ENCODE results near the gene CD36. TPM values are rescaled to one million over a fixed set of nuclear protein-coding genes. Genes with fewer than 3 reads are reported as not detected.

Gene CD36
- total and polyA plus RNA-seq, 10 of the 15 experiments (the other 5 are each of a cell fraction or from before 2014, with no cell fraction given): 0.20 to 283 (median 172) TPM

DNA sequence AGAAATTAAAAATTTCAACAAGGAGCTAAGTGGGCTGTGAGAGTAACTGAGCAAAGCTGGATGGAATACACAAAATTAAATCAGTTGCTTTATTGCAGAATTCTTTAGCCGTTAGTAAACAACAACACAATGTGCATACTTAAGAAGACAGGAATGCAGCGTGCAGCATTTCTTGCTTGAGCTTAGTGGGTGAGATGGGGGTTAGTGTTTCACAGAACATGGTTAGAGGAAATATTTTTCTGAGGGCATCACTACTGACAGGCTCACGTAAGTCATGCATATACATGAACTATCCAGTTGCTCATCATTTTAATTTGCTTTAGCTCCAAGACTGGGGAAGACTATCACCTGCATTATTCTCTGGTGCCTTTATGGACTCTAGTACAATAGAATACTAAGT lies 80.8 kb downstream of the CD36 start:
- intact Hi-C loops (cut with micrococcal nuclease; ENCODE audit: unreplicated experiment): no loop called here
- ATAC-seq: no peak
- WGBS (ENCODE audit: insufficient coverage, insufficient replicate concordance, low lambda C conversion rate, missing lambda C conversion rate): 0% methylated on average over 3 of the region's 3 CpGs

DNA sequence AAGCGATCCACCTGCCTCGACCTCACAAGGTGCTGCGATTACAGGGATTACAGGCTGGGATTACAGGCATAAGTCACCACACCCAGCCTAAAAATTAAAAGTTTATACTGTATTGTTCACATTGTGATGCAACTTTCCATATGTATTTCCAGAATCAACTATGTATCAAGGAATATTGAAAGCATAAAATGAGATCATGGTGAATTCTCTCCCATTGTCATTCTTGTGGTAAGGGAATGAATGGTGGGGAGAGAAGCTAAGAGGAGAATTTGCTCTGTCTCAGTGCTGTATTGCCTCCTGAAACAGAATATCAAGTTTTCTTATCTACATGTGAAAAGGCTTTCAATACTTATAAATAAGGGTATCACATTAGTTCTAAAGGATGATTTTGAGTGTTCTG lies 81.7 kb downstream of the CD36 start:
- intact Hi-C loops (cut with micrococcal nuclease; ENCODE audit: unreplicated experiment) (loop anchor here (5.0 kb wide), 1 partner anchor 52 kb away; no protein-coding TSS in a partner anchor), in situ Hi-C loops (cut with MboI) (no loop called here)
- Histone ChIP-seq H3K4me2 (ENCODE audit: control insufficient read depth, insufficient read depth) (no peak overlapping the region), H3K79me2 (ENCODE audit: control insufficient read depth, insufficient read depth, low read length) (no peaks in the 10 kb centered on the region), H3K36me3 (ENCODE audit: control insufficient read depth in 2 of 2, insufficient read depth in 2 of 2, low read length in 1 of 2) (no peaks in the 10 kb centered on the region), H3K9me3 (replicated peaks; ENCODE audit: control insufficient read depth, insufficient read depth, low read length) (no peaks in the 10 kb centered on the region), H3K27me3 (replicated peaks in 1 of 2; ENCODE audit: control insufficient read depth in 2 of 2, insufficient read depth in 2 of 2, low read length in 1 of 2) (no peaks in the 10 kb centered on the region), H2AFZ (ENCODE audit: control insufficient read depth, low read depth, low read length) (no peak overlapping the region), H3K4me1 (ENCODE audit: control insufficient read depth, insufficient read depth, low read length) (no peaks in the 10 kb centered on the region), H3K27ac (ENCODE audit: control insufficient read depth, insufficient read depth) (no peak overlapping the region), H3K4me3 (no peak overlapping the region), H3K9ac (ENCODE audit: control insufficient read depth, insufficient read depth, low read length) (no peak overlapping the region), H4K20me1 (ENCODE audit: control insufficient read depth, insufficient read depth) (no peaks in the 10 kb centered on the region)
- POLR2A ChIA-PET: no interaction called here
- RAD21 ChIA-PET (ENCODE audit: unreplicated experiment): no interaction called here
- SMC1A ChIA-PET (ENCODE audit: uncharacterized antibody, unreplicated experiment): no interaction called here
- DNase-seq (ENCODE audit: low read depth, low spot score) (no peak), ATAC-seq (no peak), FAIRE-seq (no peak)
- 48% methylated on average over 3 of the region's 3 CpGs for WGBS (ENCODE audit: insufficient coverage, insufficient replicate concordance, low lambda C conversion rate, missing lambda C conversion rate)
- CTCF ChIA-PET: no interaction called here
- no TSS peak for BruUV-seq (replicated peaks)
- TF ChIP-seq LARP7 (IDR thresholded peaks at IDR 0.05) (no peak), BACH1 (IDR thresholded peaks at IDR 0.05; ENCODE audit: borderline replicate concordance) (no peak), SUPT20H (IDR thresholded peaks at IDR 0.05; ENCODE audit: borderline replicate concordance, control insufficient read depth, low read depth, low read length) (no peak), BHLHE40 (IDR thresholded peaks at IDR 0.05; ENCODE audit: borderline replicate concordance in 1 of 2, low read depth in 2 of 2, low read length in 1 of 2) (no peak), NR2C2 (IDR thresholded peaks at IDR 0.05; ENCODE audit: borderline replicate concordance, control insufficient read depth, insufficient read length, low read depth) (no peak), ZNF217 (IDR thresholded peaks at IDR 0.05) (no peak), HCFC1 (IDR thresholded peaks at IDR 0.05; ENCODE audit: low read length) (no peak), CHD2 (IDR thresholded peaks at IDR 0.05; ENCODE audit: borderline replicate concordance, low read depth, low read length) (no peak)
- TF ChIP-seq, protein P1, sequence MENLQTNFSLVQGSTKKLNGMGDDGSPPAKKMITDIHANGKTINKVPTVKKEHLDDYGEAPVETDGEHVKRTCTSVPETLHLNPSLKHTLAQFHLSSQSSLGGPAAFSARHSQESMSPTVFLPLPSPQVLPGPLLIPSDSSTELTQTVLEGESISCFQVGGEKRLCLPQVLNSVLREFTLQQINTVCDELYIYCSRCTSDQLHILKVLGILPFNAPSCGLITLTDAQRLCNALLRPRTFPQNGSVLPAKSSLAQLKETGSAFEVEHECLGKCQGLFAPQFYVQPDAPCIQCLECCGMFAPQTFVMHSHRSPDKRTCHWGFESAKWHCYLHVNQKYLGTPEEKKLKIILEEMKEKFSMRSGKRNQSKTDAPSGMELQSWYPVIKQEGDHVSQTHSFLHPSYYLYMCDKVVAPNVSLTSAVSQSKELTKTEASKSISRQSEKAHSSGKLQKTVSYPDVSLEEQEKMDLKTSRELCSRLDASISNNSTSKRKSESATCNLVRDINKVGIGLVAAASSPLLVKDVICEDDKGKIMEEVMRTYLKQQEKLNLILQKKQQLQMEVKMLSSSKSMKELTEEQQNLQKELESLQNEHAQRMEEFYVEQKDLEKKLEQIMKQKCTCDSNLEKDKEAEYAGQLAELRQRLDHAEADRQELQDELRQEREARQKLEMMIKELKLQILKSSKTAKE (IDR thresholded peaks at IDR 0.05; ENCODE audit: low read depth, poor library complexity, severe bottlenecking): no peak
- TF ChIP-seq, protein P2, sequence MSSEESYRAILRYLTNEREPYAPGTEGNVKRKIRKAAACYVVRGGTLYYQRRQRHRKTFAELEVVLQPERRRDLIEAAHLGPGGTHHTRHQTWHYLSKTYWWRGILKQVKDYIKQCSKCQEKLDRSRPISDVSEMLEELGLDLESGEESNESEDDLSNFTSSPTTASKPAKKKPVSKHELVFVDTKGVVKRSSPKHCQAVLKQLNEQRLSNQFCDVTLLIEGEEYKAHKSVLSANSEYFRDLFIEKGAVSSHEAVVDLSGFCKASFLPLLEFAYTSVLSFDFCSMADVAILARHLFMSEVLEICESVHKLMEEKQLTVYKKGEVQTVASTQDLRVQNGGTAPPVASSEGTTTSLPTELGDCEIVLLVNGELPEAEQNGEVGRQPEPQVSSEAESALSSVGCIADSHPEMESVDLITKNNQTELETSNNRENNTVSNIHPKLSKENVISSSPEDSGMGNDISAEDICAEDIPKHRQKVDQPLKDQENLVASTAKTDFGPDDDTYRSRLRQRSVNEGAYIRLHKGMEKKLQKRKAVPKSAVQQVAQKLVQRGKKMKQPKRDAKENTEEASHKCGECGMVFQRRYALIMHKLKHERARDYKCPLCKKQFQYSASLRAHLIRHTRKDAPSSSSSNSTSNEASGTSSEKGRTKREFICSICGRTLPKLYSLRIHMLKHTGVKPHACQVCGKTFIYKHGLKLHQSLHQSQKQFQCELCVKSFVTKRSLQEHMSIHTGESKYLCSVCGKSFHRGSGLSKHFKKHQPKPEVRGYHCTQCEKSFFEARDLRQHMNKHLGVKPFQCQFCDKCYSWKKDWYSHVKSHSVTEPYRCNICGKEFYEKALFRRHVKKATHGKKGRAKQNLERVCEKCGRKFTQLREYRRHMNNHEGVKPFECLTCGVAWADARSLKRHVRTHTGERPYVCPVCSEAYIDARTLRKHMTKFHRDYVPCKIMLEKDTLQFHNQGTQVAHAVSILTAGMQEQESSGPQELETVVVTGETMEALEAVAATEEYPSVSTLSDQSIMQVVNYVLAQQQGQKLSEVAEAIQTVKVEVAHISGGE (CRISPR knock-in tag; IDR thresholded peaks at IDR 0.05): no peak
- TF ChIP-seq, protein P3, sequence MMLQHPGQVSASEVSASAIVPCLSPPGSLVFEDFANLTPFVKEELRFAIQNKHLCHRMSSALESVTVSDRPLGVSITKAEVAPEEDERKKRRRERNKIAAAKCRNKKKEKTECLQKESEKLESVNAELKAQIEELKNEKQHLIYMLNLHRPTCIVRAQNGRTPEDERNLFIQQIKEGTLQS (IDR thresholded peaks at IDR 0.05; ENCODE audit: borderline replicate concordance, extremely low read depth, low read depth, low read length): no peak

More for the DNA sequence above, 80.8 kb downstream of the CD36 start:
- FAIRE-seq (no peak), DNase-seq (ENCODE audit: low read depth, low spot score) (no peak)
- Histone ChIP-seq H3K9ac (ENCODE audit: control insufficient read depth, insufficient read depth, low read length) (no peak overlapping the region), H3K27ac (ENCODE audit: control insufficient read depth, insufficient read depth) (no peak overlapping the region), H3K4me3 (no peak overlapping the region), H3K9me3 (replicated peaks; ENCODE audit: control insufficient read depth, insufficient read depth, low read length) (no peaks in the 10 kb centered on the region), H3K4me2 (ENCODE audit: control insufficient read depth, insufficient read depth) (no peak overlapping the region), H3K79me2 (ENCODE audit: control insufficient read depth, insufficient read depth, low read length) (no peaks in the 10 kb centered on the region), H2AFZ (ENCODE audit: control insufficient read depth, low read depth, low read length) (no peak overlapping the region), H3K36me3 (ENCODE audit: control insufficient read depth in 2 of 2, insufficient read depth in 2 of 2, low read length in 1 of 2) (no peaks in the 10 kb centered on the region), H3K4me1 (ENCODE audit: control insufficient read depth, insufficient read depth, low read length) (no peaks in the 10 kb centered on the region), H3K27me3 (replicated peaks in 1 of 2; ENCODE audit: control insufficient read depth in 2 of 2, insufficient read depth in 2 of 2, low read length in 1 of 2) (no peaks in the 10 kb centered on the region), H4K20me1 (ENCODE audit: control insufficient read depth, insufficient read depth) (no peaks in the 10 kb centered on the region)
- ChIA-PET RAD21 (ENCODE audit: unreplicated experiment) (no interaction called here), POLR2A (no interaction called here), SMC1A (ENCODE audit: uncharacterized antibody, unreplicated experiment) (no interaction called here), CTCF (no interaction called here)
- in situ Hi-C loops (cut with MboI): no loop called here
- TF ChIP-seq RELA (IDR thresholded peaks at IDR 0.05; ENCODE audit: borderline replicate concordance, partially characterized antibody) (no peak), SP1 (IDR thresholded peaks at IDR 0.05; ENCODE audit: low read depth, low read length) (no peak), CBX3 (IDR thresholded peaks at IDR 0.05; ENCODE audit: borderline replicate concordance, low read depth) (no peak), HDAC2 (IDR thresholded peaks at IDR 0.05) (no peak)
- no TSS peak for BruUV-seq (replicated peaks)
